GM08714 (cell line): ENCODE data around the gene MAML3.

ENCODE experiments used
- H3K4me3 ChIP-seq: fragments of 200-500 bp; sonication (Bioruptor generic); 2 replicates; pipeline ENCODE4 v1.5.1; 2014; ENCODE audit warnings: mild to moderate bottlenecking, low read length, inconsistent platforms
- ZNF274 ChIP-seq: IDR thresholded peaks from 2 replicates; pipeline ENCODE4 v1.6.1; 2012; ENCODE audit warnings: mild to moderate bottlenecking, low read depth, low read length

MAML3 gene

DNA sequence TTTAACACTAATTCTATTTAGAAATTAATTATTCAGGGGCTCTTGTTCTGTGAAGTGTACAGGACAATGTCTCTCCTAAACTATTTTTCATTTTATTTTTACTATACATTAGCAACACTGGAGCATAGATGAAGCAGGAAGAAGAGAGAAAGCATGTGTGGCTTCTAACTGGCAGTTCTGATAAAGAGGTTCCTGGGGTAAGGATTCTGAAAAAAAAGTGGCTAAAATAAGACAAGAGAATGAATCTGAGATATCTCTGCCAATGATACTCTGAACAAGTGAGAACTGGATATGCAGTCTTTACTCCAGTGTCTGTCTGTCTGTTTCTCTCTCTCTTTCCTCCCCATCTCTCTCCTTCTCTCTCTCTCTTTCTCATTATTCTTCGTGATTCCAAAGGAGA, 125.9 kb downstream of the MAML3 start:
- no peak for TF ChIP-seq ZNF274
- no peak overlapping the region for H3K4me3 ChIP-seq

DNA sequence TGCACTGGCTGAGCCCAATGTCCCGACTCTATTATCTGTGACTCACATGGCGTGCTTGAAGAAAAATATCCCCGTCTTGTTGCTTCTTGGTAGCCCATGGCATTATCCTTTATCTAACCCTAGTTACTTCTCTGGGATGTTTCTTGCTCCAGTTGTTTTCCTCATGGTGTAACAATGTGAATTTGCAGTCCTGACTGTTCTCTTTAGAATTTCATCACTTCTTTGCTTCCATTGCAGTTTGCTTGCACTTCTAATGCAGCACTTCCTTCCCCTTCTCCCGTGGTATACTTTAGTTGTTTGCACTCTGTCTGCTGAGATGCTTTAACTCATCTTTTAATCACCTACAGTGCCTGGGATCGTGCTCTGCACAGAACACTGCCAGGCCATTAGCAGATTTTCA, 126.9 kb downstream of the MAML3 start:
- TF ChIP-seq ZNF274: no peak
- H3K4me3 ChIP-seq: no peak overlapping the region

DNA sequence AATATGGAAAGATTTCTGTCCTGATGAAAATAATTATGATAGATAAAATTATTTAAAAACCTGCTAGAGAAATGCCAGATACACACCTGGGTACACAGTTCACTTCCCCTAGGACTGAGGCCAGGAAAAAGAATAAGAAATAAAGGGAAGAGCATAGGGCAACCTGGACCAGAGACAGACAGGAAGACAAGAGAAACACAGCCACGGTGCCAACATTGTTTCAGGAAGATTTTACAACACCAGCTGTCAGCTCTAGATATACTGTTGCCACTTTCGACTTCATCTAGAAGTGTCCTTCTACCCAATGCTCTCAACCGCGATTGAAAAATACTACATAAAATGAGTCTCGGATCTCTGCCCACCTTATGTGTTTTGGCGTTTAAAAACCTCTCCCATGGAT, 128.5 kb downstream of the MAML3 start:
- TF ChIP-seq ZNF274: no peak
- no peak overlapping the region for H3K4me3 ChIP-seq

DNA sequence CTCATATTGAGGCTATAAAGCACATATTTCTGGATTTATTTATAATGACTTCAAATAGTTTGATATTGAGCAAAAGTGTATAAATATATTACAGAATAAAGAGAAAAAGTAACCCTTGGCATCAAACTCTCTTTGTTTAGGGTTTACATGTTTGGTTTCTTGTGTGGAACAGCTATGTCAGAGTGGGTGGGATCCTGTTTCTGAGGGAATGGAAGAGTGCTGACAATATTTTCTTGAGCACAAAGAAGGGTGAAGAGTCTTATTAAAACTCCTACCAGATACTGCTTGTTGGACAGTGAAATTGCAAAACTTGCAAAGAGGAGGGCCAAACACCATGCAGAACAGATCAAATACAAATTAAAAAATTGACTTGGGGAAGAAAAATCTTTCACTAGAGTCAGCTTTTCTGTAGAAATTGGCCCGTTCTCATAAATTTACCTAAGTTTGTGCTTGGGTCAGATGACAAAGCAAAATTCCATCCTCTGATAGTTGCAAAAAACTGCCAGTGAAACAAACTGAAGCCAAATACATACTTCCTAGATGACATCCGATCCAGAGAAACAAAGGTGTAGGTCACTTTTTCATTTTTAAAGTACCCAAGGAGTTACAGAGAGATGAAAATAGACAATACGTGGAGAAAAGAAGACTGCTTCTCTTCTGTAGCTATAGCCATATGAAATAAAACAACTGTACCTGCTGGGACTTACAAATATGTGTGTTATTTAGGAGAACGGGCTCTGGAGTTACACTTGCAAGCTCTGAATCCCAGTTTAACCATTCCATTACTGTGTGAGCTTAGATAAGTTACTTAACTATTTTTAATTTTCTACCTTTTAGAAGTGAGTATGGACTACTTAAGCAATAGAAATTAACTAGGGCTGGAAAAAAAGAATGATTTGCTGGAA, 133.3 kb downstream of the MAML3 start:
- no peak overlapping the region for H3K4me3 ChIP-seq
- TF ChIP-seq ZNF274: no peak

- no peak overlapping the region for H3K4me3 ChIP-seq
- no peak for TF ChIP-seq ZNF274
Observed at GRCh38 chr4:140019619-140020347, 134.2 kb downstream of the MAML3 start.

- TF ChIP-seq ZNF274: no peak
- H3K4me3 ChIP-seq: no peak overlapping the region
Observed at GRCh38 chr4:140018931-140019618, 134.9 kb downstream of the MAML3 start.

- no peak for TF ChIP-seq ZNF274
- no peak overlapping the region for H3K4me3 ChIP-seq
Observed at GRCh38 chr4:140014284-140014683, 139.7 kb downstream of the MAML3 start.

DNA sequence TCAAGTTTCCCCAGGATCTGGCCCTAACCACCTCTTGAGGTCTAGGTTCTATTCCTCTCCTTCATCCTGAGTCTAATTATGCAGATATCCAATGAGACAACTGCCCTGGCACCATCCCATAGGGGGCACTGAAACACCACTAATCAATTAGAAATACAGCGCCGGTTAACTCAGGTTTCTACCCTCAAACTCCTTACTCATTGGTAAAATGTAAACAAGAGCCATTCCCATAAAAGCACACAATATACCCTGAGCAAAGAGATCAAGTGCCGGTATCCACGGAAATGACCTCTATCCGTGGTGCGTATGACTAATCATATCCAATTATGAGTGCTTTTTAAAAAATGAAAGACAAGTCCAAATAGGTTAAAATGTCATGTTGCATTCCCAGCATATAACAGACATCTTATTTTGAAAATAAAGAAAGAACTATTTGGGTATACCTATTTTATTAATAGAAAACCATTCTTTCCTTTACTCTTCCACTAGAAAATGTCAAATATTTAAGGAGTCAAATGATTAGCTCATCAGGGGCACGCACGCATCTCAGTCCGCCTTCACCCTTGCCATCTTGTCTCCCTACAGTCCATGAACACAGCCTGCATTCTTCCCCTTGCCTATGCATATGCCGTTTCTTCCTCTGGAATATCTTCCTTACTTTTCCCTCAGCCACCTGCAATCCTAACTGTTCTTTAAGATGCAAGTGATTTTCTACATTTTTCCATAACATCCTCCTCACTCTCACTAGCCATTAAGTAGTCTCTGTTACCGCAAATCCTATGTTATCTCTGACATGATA, 141.1 kb downstream of the MAML3 start:
- no peak for TF ChIP-seq ZNF274
- no peak overlapping the region for H3K4me3 ChIP-seq

GRCh38 chr4:140005699-140006098, 148.3 kb downstream of the MAML3 start:
- no peak for TF ChIP-seq ZNF274
- H3K4me3 ChIP-seq: no peak overlapping the region

DNA sequence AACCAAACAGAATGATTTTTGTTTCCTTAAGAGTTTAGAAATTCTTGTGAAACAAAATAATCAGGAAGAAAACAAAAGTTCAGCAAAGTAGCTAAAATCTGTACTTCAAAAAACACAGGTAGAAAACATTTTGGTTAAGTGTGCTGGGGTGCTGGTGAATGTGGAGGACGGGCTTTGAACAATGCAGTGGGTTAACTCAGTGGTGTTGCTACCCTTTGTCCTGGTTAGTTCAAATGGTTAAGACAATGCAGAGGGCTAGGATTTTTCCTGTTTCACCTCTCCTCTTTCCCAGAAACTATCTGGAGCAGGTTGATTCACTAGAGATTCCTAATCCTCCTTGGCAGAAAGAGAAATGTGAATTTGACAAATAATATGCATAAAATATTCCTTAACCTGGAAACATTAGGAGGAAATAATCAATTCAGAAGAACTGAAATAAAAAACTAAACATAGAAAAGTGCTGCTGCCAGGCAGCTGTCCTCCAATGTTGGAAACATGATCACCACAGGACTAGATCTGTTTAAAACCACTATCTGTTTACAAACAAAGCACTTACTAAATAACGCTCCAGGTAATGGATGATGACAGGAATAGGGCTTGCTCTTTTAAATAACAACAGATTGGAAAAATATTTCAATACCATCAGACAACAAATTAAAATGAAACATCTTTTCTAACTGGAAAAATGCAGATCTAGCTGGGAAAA, 148.9 kb downstream of the MAML3 start:
- H3K4me3 ChIP-seq: no peak overlapping the region
- TF ChIP-seq ZNF274: no peak

GRCh38 chr4:140004549-140004895, 149.5 kb downstream of the MAML3 start:
- no peak for TF ChIP-seq ZNF274
- no peak overlapping the region for H3K4me3 ChIP-seq

DNA sequence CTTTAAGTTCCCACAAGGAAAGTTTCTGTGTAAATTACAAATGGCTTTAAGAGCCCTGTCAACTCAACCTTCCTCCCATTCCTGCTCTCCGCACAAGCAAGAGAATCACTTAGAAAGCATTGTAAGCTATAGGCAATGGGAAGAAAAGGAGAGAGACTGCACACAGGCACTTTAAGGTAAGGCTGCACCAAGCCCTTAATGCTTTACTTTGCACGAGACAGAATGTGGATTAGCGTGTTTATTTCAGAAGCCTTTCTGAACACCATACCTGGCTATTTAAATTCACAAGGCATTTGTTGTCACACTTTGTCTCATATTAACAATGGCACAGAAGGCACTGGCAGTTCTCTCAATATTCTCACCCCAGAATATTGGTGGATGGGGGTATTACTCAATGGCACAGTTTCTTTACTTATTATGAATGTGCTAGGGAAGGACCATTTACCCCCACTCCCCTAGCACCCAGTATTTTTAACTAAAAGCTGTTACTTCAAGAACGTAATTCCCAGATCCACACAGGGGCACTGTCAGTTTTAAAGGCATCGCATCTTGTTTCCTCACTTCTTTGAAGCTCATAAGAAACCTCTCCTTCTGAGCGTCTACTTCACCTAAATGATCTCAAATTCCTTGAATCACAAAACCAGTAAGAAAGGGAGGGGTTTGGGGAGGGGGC, 150.0 kb downstream of the MAML3 start:
- TF ChIP-seq ZNF274: no peak
- H3K4me3 ChIP-seq: no peak overlapping the region

DNA sequence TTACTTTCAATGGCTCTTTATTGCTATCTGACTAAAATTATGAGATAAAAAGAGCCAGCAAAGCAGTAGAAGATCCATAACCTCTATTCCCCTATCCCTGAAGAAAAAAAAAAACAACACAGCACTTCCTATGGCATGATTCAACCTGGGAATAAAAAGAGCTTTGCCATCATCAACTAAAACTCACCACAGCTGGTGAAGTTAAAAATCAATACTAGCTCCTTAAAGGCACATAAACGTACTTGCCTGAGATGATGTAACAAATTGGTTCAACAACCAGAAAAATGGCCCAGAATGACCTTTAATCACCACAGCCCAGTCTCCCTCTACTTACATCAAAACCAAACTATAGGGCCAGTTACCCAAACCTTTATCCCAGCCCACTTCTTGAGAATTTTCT, 153.8 kb downstream of the MAML3 start:
- no peak for TF ChIP-seq ZNF274
- no peak overlapping the region for H3K4me3 ChIP-seq
